Hematopoietic multipotent progenitor cell treated with erythropoietin and hydrocortisone succinate and interleukin-3 and kit ligand, for 15 days (in vitro differentiated cells): ENCODE measurements around the gene MGRN1.

Source experiments
- DNase-seq: peaks from one replicate; pipeline ENCODE4 v3.0.0-alpha.2; 2015; ENCODE audit warnings: low spot score

The MGRN1 gene

DNA sequence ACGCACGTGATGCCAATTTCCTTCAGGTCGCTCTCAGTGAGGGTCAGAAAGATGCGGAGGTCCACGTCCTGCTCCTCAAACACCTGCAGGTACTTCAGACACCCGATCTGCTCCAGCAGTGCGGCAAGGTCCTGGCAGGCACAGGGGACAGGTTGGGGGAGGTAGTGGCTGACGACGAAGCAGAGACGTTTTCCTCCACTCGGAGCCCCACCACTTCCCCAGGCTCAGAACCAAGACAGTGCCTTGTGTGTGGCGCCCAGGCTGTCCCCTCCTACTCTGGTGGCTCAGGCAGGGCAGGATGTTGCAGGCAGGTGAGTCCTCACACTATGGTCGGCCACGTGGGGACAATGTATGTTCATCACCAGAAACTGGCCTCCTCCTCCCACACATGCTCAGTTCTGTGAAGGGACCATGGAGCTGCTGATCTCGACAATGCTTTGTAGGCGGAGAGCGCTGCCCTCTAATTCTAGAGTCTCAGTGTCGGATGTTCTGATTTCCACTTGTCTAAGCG lies 74.5 kb downstream of the MGRN1 start:
- no peak for DNase-seq

DNA sequence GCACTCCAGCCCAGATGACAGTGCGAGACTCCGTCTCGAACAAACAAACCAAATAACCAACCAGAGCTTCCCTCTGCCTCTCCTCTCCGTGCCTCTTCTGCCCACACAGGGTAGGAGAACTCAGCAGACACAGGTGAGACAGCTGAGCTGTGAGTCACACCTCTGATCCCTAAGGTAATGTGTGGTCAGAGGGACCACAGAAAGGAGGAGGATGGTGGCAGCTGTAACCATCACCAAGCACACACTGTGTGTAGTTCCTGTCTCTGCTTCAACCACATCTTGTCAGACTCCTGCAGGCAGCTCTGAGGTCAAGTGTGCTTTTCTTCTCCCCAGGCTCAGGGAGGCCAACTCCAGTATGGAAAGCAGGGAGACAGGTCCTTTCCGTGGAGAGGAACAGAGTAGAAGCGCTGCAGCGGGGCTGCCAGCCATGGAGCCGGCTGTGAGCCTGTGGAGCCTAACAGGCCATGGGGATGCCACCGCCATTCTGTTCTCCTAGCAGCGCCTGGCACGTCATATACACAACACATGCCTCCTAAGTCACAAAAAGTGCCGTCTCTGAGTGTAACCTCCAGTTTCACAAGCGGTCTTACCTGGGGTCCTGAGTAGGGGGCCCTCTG lies 75.9 kb downstream of the MGRN1 start:
- DNase-seq: no peak

DNA sequence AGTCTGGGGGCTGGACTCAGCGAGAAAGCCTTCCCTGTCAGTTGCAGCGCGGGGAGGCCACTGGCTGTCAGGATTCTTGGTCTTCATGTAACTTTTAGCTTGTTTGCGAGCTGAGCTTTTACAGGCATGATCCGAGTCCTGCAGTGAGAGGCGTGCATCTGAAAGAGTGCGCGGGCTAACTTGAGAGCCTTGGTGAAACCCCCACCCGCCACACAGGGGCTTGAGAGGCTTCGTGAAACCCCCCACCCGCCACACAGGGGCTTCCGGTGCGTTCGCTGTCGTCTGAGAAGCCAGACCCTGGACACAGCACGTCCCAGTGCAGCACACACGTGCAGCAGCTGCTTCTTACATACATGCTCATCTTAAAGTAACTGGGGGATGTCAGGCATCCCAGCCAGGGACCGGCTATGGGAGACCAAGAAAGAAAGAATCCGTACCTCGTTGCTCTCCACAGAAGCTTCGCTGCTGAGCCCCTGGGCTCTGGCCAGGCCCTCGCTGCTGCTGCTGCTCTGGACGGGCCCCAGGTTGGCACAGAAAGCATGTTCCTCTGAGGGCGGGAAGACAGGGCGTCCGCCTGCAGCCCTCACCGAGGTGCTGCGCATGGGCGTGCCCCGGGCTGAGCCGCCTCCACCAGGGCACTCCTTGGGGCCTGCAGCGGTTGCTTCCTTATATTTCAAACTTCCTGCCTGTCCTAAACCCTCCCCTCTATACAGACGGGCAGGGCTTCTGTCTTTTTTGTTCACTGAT lies 76.5 kb downstream of the MGRN1 start:
- no peak for DNase-seq

DNA sequence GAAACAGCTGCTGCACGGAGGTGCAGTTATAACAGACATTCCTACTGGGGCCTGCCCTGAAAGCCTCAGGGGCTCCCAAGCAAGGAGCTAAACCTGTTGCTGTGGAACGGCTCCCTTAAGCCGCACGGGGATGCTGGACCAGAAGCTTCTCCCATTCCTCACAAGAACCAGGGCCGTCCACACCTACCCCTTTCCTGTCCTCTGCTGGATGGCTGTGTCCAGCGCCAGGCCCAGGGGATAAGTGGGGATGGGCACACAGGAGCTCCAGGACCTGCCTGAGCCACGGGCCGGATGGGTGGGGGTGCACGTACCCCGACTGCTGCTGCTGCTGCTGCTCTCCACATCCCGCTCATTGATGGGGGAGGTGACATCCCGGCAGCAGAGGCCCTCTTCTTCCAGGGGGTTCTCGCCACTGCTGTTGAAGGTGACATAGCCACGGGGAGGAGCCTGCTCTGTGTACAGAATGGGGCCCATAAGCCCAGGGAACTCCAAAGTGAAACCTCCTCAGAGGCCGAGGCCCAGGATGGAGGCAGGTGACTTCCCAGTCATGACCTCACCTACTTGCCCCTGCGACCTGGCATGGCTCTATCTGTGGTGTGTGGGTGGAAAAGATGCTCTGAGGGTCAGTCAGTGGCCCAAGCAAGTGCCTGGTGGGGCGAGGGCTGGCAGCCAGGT lies 77.3 kb downstream of the MGRN1 start:
- no peak for DNase-seq

DNA sequence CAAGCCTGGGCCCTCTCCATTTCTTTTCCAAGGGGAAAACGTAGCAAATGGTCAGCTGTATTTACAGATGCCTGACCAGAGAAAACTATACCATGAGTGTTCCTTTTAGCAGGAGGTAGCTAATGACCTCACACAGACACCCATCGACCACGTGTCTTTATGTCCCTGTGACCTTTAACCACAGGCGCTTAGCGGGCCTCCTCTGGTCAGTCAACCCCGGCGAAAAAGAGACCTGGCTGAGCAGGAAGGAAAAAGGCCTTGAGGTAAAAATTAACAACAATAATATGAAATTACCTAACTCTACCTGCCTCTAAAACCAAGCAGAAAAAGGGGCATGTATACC lies 77.8 kb downstream of the MGRN1 start:
- no peak for DNase-seq

DNA sequence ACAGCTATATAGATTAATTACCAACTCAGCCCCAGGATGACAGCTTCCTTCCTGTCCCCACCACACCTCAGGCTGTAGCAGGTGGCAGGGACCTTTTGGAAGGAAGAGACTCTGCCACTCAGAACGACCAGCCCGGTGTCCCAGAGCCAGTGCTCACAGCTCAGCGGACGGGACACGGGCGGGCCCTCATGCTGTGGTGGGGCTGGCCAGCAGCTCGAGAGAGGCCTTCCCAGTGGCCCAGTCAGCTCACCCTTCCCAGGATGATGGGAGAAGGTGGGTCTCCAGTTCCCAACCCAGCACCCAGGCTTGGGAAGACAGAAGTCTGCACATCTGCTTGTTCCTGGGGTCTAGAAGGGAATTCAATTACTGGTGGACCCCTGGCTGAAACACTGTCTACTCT lies 79.3 kb downstream of the MGRN1 start:
- no peak for DNase-seq

DNA sequence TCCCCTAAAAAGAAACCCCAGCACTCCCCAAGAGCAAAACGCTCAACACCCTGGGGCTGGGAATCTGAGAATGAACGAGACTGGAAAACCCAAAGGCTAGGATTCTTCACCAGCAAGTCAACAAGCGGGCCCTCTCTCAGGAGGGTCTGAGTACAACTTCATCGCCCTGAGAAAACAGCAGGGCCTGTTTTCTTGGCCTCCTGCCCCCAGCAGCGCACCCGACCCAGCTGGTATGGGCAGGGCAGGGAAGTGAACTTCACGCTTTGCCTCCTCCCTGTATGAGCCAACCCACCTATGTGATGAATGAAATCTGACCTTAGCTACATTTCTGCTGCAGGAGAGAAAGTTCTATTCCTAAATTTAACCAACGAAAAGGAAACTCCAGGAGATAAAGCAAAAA lies 79.9 kb downstream of the MGRN1 start:
- DNase-seq: no peak

DNA sequence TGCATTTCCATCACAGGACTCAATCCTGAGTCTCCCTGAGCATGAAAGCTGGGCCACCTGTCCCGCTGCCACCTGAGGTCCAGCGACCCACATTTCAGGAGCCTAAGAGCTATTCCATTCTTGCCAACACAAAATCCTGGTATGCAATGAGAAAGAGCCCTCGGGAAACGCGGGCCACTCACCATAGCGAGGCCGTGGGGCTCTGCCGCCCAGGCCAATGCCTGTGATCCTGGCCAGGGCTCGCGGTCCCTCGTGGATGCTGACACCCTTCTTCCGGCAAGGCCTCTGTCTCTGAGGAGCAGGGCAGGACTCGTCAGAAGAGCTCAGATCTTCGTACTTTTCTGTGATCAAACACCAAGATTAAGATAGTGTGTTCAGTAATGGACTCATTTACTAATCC lies 80.3 kb downstream of the MGRN1 start:
- DNase-seq: no peak

DNA sequence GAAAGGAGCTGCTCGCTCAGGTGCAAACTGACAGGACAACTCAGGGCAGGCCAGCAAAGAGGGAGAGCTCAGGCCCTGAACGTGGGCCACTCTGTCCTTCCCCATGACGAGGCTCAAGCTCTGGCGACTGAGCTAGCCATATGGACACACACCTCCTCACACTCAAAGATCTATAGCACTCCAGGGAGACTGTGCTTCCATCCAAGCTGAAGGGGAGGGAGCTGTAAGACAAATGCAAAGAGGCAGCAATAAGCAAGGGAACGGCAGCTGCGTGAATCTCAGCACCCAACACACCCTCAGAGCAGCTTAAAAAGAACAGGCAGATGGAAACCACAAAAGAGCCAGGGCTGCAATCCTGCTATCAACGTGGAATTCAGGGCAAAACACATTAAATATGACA lies 82.2 kb downstream of the MGRN1 start:
- DNase-seq: no peak

DNA sequence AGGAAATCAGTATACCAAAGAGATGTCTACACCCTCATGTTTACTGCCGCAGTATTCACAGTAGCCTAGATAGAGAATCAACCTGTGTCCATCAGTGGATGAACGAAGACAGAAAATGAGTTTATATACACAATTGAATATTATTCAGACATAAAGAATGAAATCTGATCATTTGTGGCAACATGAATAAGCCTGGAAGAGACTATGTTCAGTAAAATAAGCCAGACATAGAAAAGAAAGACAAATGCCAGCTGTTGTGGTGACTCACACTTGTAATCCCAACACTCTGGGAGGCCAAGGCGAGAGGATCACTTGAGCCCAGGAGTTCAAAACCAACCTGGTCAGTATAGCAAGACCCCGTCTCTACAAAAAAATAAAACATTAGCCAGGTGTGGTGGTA lies 84.9 kb downstream of the MGRN1 start:
- no peak for DNase-seq

DNA sequence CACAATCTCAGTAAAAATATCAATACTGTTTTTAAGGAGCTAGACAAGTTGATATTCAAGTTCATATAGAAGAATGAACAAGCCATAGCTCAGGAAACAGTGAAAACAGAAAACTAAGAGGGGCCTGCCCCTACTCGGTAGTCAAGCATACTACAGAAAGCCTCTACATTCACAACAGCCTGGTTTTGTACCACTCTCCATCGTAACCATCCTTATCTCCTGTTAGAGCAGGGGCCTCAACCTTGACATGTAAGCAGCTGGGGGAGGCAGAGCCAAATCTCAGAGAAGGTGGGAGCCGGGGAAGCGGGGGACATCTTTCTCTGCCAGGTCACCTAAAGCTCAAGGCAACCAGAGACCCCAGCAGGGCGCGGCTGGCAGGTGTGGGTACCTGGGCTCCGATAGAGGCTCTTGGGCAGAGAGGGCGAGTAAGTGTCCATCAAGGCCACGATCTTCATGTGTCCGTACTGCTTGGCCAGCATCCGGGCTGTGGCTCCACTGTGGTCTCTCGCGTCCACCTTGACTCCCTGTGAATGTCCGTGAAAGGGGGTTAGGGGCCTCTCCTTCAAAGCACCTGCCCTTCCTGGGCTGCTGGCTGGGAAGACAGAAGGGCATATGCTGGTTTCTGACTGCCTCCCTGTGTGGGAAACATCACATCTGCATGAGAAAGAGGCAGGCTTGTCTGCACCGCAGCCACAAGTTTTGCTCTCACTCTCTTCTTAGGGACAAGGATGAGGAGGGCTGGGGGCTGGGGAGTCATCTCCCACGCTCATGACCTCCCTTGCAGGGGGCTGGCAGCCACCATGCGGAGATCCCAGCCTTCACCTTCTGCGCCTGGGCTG lies 89.3 kb downstream of the MGRN1 start:
- DNase-seq: no peak

DNA sequence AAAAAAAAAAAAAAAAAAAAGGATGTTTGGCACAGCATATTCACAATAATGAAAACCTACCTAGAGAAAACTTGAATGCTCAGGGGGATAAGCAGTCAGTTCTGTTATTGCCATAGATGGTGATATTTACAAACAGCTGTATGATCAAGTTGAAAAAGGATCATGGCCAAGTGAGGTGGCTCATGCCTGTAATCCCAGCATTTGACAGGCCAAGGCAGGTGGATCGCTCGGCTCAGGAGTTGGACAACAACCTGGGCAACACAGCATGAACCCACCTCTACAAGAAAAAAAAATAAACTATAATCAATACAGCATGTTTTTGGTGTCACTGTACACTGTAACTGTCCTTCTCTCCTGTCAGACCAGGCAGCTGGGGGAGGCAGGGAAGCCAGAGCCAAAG lies 90.4 kb downstream of the MGRN1 start:
- no peak for DNase-seq

DNA sequence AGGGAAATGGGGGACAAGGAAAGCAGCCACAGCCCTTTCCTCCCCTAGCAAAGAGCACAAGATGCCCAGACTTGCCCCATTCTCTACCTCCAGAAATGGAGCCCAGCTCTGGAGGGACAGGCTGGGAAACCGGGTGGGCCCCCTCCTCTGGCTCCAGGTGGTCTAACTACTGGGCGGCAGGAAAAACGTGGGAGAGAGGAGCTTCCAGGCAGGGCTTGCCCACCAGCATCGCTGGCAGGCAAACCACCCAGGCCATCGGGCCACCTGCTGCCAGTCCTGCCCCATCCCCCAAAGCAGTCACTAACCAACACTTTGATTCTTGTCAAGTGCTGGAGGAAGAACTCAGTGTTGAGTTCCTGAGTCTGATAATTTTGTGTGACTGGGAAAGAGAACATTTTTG lies 93.8 kb downstream of the MGRN1 start:
- no peak for DNase-seq

DNA sequence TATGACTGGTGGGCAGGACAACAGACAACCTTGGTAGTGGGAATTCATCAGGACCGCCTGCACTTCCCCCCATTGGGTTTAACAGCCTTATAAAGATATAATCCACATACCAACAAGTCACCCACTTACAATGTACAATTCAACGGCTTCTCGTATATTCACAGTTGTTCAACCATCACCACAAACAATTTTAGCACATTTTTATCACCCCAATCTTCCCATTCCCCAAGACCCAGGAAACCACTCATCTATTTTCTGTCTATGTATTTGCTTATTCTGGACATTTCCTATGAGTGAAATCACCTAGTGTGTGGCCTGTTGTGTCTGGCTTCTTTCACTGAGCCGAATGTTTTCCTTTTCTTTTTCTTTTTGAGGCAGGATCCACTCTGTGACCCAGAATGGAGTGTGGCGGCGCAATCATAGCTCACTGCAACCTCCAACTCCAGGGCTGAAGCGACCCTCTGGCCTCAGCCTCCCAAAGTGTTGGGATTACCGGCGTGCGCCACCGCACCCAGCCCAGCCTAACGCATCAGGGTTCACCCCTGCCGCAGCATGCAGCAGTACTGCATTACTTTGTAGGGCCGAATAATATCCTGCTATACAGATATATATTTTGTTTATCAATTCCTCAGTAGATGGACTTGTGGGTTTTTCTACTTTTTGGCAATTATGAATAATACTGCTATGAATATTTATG lies 98.6 kb downstream of the MGRN1 start:
- no peak for DNase-seq

DNA sequence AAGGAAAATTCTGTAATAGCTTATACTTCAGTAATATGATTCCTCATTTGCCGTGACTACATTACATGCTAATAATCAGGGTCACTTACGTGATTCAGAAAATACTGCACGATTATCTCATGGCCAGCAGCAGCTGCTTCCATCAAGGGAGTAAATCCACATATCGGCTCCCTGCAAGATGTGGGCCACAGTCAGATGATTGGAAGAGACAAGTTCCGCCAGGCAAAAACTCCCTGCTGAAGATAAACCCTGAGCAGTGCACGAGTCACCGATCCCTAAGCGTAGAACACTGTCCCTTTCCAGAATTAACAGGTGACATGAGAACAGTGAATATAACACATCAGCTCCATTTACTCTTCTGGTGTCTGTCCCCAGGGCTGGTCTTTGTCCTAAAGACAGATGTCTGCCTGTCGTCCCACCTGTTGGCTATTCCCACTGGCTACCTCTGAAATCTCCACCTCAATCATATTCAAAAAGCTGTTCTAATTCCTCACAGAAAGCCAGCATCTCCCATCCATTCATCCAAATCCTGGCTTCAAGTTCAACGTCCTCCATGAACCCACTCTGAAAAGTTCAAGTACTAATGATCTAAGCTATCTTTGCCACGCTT lies 100.1 kb downstream of the MGRN1 start:
- no peak for DNase-seq

DNA sequence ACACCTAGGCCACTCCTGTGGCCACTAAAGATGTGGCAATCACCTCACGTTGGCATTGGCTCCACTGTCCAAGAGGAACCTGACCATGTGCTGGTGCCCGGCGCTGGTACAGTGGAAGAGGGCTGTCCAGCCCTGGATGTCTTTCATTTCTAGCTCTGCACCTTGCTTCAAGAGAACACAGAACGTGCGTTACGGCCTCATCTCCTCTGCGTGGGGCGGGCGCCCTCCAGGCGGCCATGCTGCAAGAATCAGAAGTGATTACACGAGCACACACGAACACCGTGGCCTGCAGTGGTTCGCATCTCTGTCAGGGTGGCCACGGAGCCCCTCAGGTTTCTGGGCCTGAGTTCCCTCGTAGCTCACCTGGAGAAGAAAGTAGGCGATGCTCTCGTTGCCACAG lies 102.0 kb downstream of the MGRN1 start:
- no peak for DNase-seq

DNA sequence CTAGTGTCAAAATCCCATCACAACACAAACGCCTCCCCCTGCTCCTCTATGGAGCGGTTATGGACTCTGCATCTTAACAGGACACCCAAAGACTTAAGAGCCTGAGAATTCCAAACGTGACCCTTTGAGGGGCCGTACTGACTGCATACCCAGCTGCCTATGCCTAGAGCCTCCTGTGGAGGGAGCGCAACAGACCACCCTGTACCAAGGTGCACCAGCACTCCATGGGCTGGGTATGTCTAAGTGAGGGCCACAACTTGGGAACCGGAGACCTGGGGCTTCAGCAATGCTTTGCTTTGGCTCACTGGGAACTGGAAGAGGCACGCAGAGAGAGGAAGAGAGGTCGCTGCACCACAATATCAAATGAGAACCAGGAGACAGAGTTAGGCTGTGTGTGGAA lies 104.0 kb downstream of the MGRN1 start:
- no peak for DNase-seq

DNA sequence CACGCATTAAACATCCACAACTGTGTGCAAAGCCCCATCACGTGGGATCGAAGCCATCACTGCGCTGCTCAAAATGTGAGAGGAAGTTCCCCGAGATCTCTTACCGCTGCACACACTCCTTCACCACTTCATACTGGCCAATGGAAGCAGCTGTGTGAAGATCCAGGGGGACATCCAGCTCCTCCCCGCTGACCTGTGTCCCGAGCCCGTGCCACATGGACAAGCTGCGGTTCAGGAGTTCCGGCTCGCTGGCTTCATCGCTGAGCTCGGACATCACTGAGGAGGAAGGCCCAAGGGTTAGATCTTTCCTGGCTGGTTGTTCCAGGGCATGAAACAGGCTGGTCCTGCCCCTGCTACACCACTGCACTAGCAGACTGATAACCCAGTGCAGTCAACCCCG lies 105.2 kb downstream of the MGRN1 start:
- no peak for DNase-seq

DNA sequence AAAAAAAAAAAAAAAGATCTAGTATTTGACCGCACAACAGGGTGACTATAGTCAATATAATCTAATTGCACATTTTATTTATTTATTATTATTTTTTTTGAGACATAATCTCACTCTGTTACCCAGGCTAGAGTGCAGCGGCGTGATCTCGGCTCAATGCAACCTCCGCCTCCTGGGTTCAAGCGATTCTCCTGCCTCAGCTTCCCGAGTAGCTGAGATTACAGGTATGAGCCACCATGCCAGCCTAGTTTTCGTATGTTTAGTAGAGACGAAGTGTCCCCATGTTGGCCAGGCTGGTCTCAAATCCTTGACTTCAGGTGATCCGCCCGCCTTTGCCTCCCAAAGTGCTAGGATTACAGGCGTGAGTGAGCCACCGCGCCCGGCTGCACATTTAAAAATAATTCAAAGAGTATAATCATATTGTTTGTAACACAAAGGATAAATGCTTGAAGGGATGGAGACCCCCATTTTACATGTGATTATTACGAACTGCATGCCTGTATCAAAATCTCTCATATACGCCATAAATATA lies 108.7 kb downstream of the MGRN1 start:
- DNase-seq: no peak

DNA sequence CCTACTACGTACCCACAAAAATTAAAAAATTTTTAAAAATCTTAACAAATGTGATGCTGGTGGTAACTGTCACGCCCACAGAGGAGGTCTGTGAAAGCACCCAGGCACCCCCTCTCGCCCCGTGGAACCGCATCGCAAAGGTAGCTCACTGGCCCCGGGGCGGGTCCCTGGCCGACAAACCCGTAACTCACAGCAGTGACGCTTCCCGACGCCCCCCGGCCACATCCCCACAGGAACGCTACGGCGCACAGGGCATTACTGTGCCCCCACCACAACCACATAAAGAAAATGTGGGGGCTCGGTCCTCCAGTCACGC lies 109.1 kb downstream of the MGRN1 start:
- DNase-seq: no peak

DNA sequence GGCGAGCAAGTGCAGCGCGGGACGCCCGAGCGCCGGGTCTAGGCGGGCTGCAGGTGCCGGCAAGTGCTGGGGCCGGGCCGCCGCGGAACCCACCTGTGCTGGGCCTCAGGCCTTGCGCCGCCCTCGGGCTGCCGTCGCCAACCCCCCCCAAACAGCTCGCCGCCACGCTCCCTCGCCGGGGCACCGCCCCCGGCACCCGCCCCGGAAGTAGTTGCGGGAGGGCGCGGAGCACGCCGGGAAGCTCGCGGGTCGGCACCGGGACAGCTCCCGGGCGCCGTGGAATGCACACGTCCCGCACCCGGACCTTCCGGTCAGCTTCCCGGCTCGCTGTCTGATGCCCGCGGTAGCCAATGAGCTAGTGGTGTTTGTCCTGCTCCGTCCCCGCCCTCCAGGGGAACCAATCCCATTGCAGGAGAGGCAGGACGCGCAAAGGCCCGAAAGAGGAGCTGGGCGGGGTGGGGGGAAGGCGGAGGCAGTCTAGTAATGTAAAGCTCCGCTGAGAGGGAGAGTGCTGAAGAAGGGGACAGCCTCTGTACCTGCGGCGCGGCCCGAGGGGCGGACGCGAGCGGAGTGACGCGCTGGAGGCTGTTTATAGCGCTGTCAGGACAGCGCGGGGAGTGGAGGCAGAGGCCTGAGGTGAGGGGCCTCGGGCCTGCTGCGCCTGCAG lies 109.6 kb downstream of the MGRN1 start, which contains the start of the genes ANKS3 and DNAAF8:
ANKS3 (minus strand) TSS at position 209 of the 667 bp plus-strand sequence. CDS start 4,122 bp downstream, outside the sequence.
DNAAF8 (plus strand) TSS at position 475 of the 667 bp plus-strand sequence. CDS start 1,978 bp downstream, outside the sequence.
- DNase-seq: peak; percentile 82
